IMR-90 (cell line): ENCODE data around the gene VAMP5.

Experiments used
- CTCF ChIP-seq: conservative IDR thresholded peaks from 2 replicates; pipeline ENCODE4 v1.5.1; 2012; ENCODE audit warnings: mild to moderate bottlenecking, low read depth, low read length, improper control_type of control experiment
- FOS ChIP-seq: fragments of 150-350 bp; IDR thresholded peaks from 2 replicates; pipeline ENCODE4 v1.6.1; 2016; ENCODE audit warnings: low read depth, low read length
- POLR2A ChIP-seq: IDR thresholded peaks from 2 replicates; pipeline ENCODE4 v1.6.1; 2012; ENCODE audit warnings: mild to moderate bottlenecking, low read depth, low read length
- RAD21 ChIP-seq: IDR thresholded peaks from 2 replicates; pipeline ENCODE4 v1.6.1; 2012; ENCODE audit warnings: low read length, improper control_type of control experiment
- SMC3 ChIP-seq: fragments of 150-350 bp; IDR thresholded peaks from 2 replicates; pipeline ENCODE4 v1.6.1; 2016; ENCODE audit warnings: low read depth, mild to moderate bottlenecking, antibody characterized with exemption, low read length, moderate library complexity

- TF ChIP-seq CTCF (no peak), POLR2A (no peak), RAD21 (no peak), SMC3 (no peak), FOS (no peak)
Observed at GRCh38 chr2:85548608-85548900, 35.7 kb upstream of the VAMP5 start.
